Activated CD4-positive, alpha-beta T cell treated with anti-CD3 and anti-CD28 coated beads, Interleukin-2, Interleukin-4, amounts not matched to agents 100 ng/mL and 50 ng/mL, durations not matched to agents 16 hours and 8 hours (primary cell): Measurements from ENCODE around the gene TMEM174.

Source experiments
- DNase-seq: peaks from one replicate; pipeline ENCODE4 v3.0.0-alpha.2; 2020; ENCODE audit warnings: low spot score

The TMEM174 gene

GRCh38 chr5:73172951-73173350, at the start of gene TMEM174:
TSS of gene TMEM174 (plus strand) at chr5:73173193. CDS start at chr5:73173244, 51 bp downstream.
- no peak for DNase-seq

- DNase-seq, result no peak
Measured at GRCh38 chr5:73125289-73125688, 47.7 kb upstream of the TMEM174 start.

- DNase-seq, result no peak
Measured at GRCh38 chr5:73126381-73126780, 46.6 kb upstream of the TMEM174 start.

- no peak for DNase-seq
Measured at GRCh38 chr5:73126957-73127356, 46.0 kb upstream of the TMEM174 start.

GRCh38 chr5:73129143-73129542, 43.9 kb upstream of the TMEM174 start:
- DNase-seq, result no peak

- DNase-seq, result no peak
Measured at GRCh38 chr5:73130811-73131210, 42.2 kb upstream of the TMEM174 start.

- no peak for DNase-seq
Measured at GRCh38 chr5:73131711-73132425, 41.1 kb upstream of the TMEM174 start.

GRCh38 chr5:73132759-73133158, 40.2 kb upstream of the TMEM174 start:
- DNase-seq, result no peak

- no peak for DNase-seq
Measured at GRCh38 chr5:73135021-73135420, 38.0 kb upstream of the TMEM174 start.

- DNase-seq, result no peak
Measured at GRCh38 chr5:73135429-73136054, 37.5 kb upstream of the TMEM174 start.

- DNase-seq, result no peak
Measured at GRCh38 chr5:73136055-73136562, 36.9 kb upstream of the TMEM174 start.

- DNase-seq, result no peak
Measured at GRCh38 chr5:73137563-73138530, 35.1 kb upstream of the TMEM174 start.

- no peak for DNase-seq
Measured at GRCh38 chr5:73139485-73139884, 33.5 kb upstream of the TMEM174 start.

- no peak for DNase-seq
Measured at GRCh38 chr5:73140801-73141200, 32.2 kb upstream of the TMEM174 start.

GRCh38 chr5:73142035-73142434, 31.0 kb upstream of the TMEM174 start:
- no peak for DNase-seq

GRCh38 chr5:73143716-73144115, 29.3 kb upstream of the TMEM174 start:
- DNase-seq, result no peak

GRCh38 chr5:73149540-73149939, 23.5 kb upstream of the TMEM174 start:
- no peak for DNase-seq

- no peak for DNase-seq
Measured at GRCh38 chr5:73150876-73151275, 22.1 kb upstream of the TMEM174 start.

- no peak for DNase-seq
Measured at GRCh38 chr5:73151766-73152410, 21.1 kb upstream of the TMEM174 start.

GRCh38 chr5:73152411-73153388, 20.3 kb upstream of the TMEM174 start:
- DNase-seq, result no peak

- no peak for DNase-seq
Measured at GRCh38 chr5:73153513-73153912, 19.5 kb upstream of the TMEM174 start.
